HepG2 (cell line): Measurements from ENCODE around the gene MVP. TPM values are rescaled to one million over a fixed set of nuclear protein-coding genes. Genes with fewer than 3 reads are reported as not detected.
A peak's percentile ranks its signal among the peaks of the same experiment; 100 is the strongest.

Experiments used
- MTERF4 ChIP-seq: sonication (generic); formaldehyde crosslinking; IDR thresholded peaks from 2 replicates; pipeline ENCODE4 v1.8.0; 2023; ENCODE audit warnings: mild to moderate bottlenecking, missing genetic modification reagents
- PBX2 ChIP-seq: IDR thresholded peaks from 2 replicates; pipeline ENCODE4 v1.6.1; 2016; ENCODE audit warnings: control low read depth
- SALL2 ChIP-seq: sonication (generic); formaldehyde crosslinking; IDR thresholded peaks from 2 replicates; pipeline ENCODE4 v1.8.1; 2023; ENCODE audit warnings: mild to moderate bottlenecking, missing genetic modification reagents, inconsistent platforms
- SKIL ChIP-seq: sonication (generic); formaldehyde crosslinking; IDR thresholded peaks from 2 replicates; pipeline ENCODE4 v1.8.0; 2022; ENCODE audit warnings: missing genetic modification reagents, mild to moderate bottlenecking, moderate library complexity, borderline replicate concordance
- SOX6 ChIP-seq, 2 experiments: fragments of 450-650 bp in 1 of 2; sonication (generic) in 1 of 2; formaldehyde crosslinking in 1 of 2; IDR thresholded peaks; 2 replicates each; pipeline versions ENCODE4 v1.4.0 to v1.6.1; 2017 to 2020; ENCODE audit warnings: antibody characterized with exemption in 1 of 2, mild to moderate bottlenecking in 1 of 2, missing genetic modification reagents in 1 of 2
- ZC3H4 ChIP-seq: sonication (generic); formaldehyde crosslinking; IDR thresholded peaks from 2 replicates; pipeline ENCODE4 v1.4.0; 2020; ENCODE audit warnings: missing genetic modification reagents, borderline replicate concordance
- ZNF24 ChIP-seq: fragments of 450-650 bp; IDR thresholded peaks from 2 replicates; pipeline ENCODE4 v1.6.1; 2017; ENCODE audit warnings: antibody characterized with exemption, mild to moderate bottlenecking
- ZNF432 ChIP-seq: sonication (generic); formaldehyde crosslinking; IDR thresholded peaks from 2 replicates; pipeline ENCODE4 v1.5.0; 2020; ENCODE audit warnings: missing genetic modification reagents, mild to moderate bottlenecking, borderline replicate concordance
- ZNF780A ChIP-seq: sonication (generic); formaldehyde crosslinking; IDR thresholded peaks from 2 replicates; pipeline ENCODE4 v1.8.0; 2022; ENCODE audit warnings: mild to moderate bottlenecking, missing genetic modification reagents, moderate library complexity
- polyA plus RNA-seq, 8 experiments: library from polyadenylated mRNA; depleted of rRNA in 3 of 8; stranded (reverse) in 7 of 8; unstranded in 1 of 8; fragments of >200 nt; fragmentation: Illumina TruSeq in 4 of 8; extraction: Trizol in 4 of 8; gene quantifications; 2 replicates each; pipeline versions ENCODE4 v1.2.1 to v1.2.3, GENCODE V29; 2011 to 2016; ENCODE audit warnings: low read depth in 4 of 8, missing spikeins in 1 of 8, mixed read lengths in 1 of 8; ENCODE audit not compliant: insufficient read depth in 1 of 8
- total RNA-seq, 5 experiments: library from RNA; depleted of rRNA; stranded (reverse); fragments of >200 nt; fragmentation: Illumina TruSeq; extraction: Trizol; gene quantifications; 2 replicates each; pipeline ENCODE4 v1.2.3, GENCODE V29; 2016; ENCODE audit warnings: low read depth in 1 of 5
- TF ChIP-seq, protein P1 (sequence below): sonication (generic); formaldehyde crosslinking; IDR thresholded peaks from 2 replicates; pipeline ENCODE4 v1.4.0; 2020; ENCODE audit warnings: missing genetic modification reagents, mild to moderate bottlenecking, borderline replicate concordance
- TF ChIP-seq, protein P2 (sequence below): sonication (generic); formaldehyde crosslinking; IDR thresholded peaks from 2 replicates; pipeline ENCODE4 v1.5.1; 2020; ENCODE audit warnings: mild to moderate bottlenecking, missing genetic modification reagents, borderline replicate concordance
- TF ChIP-seq, protein P3 (sequence below): sonication (generic); formaldehyde crosslinking; IDR thresholded peaks from 2 replicates; pipeline ENCODE4 v1.5.0; 2020; ENCODE audit warnings: missing genetic modification reagents
- TF ChIP-seq, protein P4 (sequence below): sonication (generic); formaldehyde crosslinking; IDR thresholded peaks from 2 replicates; pipeline ENCODE4 v1.4.0; 2020; ENCODE audit warnings: mild to moderate bottlenecking, missing genetic modification reagents

The MVP gene
- total and polyA plus RNA-seq, 2 of the 13 experiments (the other 11 are each of a cell fraction or from before 2014, with no cell fraction given) = 22.9 to 43.5 TPM

DNA sequence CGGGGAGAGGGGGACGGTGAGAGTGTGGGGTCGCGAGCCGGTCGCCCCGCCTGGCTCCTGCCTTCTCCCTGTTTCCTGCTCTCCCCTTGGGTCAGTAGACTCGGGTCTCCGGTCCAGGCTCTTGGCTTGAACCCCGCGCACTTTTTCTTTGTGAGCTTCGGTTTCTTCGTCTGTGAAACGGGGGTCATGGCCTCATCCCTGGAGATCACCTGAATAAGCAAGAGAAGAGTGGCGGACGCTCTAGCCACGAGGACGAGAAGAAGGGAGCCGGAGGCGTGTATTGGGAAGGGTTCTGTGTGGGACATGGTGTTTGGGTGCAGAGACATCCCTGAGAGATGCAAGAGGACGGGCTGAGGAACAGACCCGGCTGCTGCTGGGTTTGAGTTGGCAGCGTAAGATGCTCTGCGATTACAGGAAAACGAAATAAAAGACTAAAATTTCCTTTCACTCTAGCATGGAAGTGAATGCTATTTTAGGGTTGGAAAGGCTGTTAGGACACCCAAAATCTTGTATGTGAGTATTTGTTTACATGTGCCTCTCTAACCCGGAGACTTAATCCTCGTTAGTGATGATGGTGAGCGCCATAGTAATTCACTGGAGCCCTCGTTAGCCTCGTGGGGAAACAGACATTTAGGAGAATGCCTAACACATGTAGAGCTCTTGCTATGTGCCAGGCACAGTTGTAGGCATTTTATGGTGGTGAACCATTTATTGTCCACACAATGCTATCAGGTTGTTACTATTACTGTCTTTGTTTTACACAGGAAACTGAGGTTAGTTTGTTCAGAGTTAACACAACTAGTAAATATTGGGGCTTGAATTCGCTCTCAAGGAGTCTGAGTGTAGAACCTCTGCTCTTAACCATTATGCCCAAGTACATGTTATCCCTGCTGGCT lies 29.1 kb upstream of the MVP start (continued):
- TF ChIP-seq SKIL = no peak
- TF ChIP-seq, protein P1, sequence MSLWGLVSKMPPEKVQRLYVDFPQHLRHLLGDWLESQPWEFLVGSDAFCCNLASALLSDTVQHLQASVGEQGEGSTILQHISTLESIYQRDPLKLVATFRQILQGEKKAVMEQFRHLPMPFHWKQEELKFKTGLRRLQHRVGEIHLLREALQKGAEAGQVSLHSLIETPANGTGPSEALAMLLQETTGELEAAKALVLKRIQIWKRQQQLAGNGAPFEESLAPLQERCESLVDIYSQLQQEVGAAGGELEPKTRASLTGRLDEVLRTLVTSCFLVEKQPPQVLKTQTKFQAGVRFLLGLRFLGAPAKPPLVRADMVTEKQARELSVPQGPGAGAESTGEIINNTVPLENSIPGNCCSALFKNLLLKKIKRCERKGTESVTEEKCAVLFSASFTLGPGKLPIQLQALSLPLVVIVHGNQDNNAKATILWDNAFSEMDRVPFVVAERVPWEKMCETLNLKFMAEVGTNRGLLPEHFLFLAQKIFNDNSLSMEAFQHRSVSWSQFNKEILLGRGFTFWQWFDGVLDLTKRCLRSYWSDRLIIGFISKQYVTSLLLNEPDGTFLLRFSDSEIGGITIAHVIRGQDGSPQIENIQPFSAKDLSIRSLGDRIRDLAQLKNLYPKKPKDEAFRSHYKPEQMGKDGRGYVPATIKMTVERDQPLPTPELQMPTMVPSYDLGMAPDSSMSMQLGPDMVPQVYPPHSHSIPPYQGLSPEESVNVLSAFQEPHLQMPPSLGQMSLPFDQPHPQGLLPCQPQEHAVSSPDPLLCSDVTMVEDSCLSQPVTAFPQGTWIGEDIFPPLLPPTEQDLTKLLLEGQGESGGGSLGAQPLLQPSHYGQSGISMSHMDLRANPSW (CRISPR knock-in tag) = 0 out of 2 replicates have a peak, but pooled peaks have one; percentile 1
- TF ChIP-seq ZNF780A (CRISPR knock-in tag) = no peak
- TF ChIP-seq, protein P2, sequence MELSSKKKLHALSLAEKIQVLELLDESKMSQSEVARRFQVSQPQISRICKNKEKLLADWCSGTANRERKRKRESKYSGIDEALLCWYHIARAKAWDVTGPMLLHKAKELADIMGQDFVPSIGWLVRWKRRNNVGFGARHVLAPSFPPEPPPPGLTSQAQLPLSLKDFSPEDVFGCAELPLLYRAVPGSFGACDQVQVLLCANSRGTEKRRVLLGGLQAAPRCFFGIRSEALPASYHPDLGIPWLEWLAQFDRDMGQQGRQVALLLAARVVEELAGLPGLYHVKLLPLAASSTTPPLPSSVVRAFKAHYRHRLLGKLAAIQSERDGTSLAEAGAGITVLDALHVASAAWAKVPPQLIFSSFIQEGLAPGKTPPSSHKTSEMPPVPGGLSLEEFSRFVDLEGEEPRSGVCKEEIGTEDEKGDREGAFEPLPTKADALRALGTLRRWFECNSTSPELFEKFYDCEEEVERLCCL (CRISPR knock-in tag) = no peak
- no peak for TF ChIP-seq ZNF24
- TF ChIP-seq, protein P3, sequence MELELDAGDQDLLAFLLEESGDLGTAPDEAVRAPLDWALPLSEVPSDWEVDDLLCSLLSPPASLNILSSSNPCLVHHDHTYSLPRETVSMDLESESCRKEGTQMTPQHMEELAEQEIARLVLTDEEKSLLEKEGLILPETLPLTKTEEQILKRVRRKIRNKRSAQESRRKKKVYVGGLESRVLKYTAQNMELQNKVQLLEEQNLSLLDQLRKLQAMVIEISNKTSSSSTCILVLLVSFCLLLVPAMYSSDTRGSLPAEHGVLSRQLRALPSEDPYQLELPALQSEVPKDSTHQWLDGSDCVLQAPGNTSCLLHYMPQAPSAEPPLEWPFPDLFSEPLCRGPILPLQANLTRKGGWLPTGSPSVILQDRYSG (CRISPR knock-in tag) = no peak
- no peak for TF ChIP-seq PBX2 (CRISPR knock-in tag)
- no peak; the same call in 1 of the 2 replicates for TF ChIP-seq MTERF4 (CRISPR knock-in tag)
- TF ChIP-seq ZC3H4 = no peak
- no peak for TF ChIP-seq SALL2
- TF ChIP-seq, protein P4, sequence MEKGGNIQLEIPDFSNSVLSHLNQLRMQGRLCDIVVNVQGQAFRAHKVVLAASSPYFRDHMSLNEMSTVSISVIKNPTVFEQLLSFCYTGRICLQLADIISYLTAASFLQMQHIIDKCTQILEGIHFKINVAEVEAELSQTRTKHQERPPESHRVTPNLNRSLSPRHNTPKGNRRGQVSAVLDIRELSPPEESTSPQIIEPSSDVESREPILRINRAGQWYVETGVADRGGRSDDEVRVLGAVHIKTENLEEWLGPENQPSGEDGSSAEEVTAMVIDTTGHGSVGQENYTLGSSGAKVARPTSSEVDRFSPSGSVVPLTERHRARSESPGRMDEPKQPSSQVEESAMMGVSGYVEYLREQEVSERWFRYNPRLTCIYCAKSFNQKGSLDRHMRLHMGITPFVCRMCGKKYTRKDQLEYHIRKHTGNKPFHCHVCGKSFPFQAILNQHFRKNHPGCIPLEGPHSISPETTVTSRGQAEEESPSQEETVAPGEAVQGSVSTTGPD (CRISPR knock-in tag) = no peak
- no peak for TF ChIP-seq ZNF432 (CRISPR knock-in tag)
- no peak for TF ChIP-seq SOX6 (IDR thresholded peaks at IDR 0.05)
- no peak for TF ChIP-seq SOX6 (CRISPR knock-in tag; IDR thresholded peaks at IDR 0.05)
